ENCODE results near the gene CFAP90. TPM values are rescaled to one million over a fixed set of nuclear protein-coding genes. Genes with fewer than 3 reads are reported as not detected.

CFAP90 gene, protein sequence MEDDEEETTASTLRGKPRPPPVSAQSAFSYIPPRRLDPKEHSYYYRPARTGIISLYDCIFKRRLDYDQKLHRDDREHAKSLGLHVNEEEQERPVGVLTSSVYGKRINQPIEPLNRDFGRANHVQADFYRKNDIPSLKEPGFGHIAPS
- total RNA-seq = not detected

DNA sequence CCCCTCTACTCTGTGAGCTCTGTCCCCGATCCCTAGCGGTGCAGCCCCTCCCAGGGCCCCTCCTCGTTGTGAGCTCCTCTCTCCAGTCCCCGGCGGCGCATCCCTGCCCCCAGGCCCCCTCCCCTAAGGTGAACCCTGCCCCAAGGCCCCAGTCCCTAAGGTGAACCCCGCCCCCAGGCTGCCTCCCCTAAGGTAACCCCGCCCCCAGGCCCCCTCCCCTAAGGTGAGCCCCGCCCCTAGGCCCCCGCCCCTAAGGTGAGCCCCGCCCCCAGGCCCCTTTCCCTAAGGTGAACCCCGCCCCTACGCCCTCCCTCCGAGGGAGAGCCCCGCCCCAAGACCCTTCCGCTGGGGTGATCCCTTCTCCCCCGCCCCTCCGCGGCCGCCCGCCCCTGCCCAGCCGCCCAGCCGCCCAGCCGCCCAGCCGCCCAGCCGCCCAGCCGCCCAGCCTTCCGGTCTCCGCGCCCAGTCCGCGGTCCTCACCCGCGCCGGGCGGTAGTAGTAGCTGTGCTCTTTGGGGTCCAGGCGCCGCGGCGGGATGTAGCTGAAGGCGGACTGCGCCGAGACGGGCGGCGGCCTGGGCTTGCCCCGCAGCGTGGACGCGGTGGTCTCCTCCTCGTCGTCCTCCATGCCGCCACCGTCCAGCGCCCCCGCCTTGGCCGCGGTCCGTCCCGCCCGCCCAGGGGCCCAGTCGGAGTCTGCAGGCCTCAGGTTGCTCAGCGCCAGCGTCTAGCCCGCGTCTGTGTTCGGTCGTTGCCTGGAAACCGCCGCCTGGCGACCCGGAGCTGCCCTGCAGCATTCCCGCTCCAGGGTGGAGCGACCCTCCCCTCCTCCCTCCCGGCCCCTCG lies at the start of gene CFAP90:
Gene CFAP90, minus strand, starts transcription at position 739 of the 845 bp plus-strand sequence. Its CDS starts 112 bp downstream, at position 627.
- DNase-seq (ENCODE audit: low spot score in 2 of 2) (no peak), ATAC-seq (peak; percentile 46 to 51)
- H3K27ac Mint-ChIP-seq = no peak within 1 kb of the TSS
- H3K9me3 Mint-ChIP-seq = peaks cover 5 to 11% of the 10 kb centered on the region in 2 donors
- H3K36me3 Mint-ChIP-seq = peaks cover 0 to 4% of the 10 kb centered on the region in 2 donors

DNA sequence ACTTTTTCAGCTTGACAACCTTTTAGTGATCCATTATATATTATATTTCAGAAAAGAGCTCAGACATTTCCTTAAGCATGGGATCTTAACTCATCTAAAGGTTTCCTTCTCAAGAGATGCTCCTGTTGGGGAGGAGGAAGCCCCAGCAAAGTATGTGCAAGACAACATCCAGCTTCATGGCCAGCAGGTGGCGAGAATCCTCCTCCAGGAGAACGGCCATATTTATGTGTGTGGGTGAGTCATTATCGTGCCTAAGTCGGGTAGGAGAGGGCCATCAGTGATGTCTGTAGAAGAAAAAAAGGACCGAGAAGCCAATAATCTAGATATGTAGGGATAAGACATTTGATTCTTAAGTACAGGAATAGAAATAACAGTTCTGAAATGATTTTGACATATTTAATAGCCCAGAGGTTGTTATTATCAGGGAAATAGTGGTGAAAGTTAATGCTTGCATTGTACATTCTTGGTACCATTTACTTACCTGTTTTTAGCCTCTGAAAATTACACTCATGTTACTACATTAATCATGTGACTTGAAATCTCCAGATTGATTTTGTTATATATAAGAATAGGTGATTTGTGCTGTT lies 46.2 kb upstream of the CFAP90 start:
- Mint-ChIP-seq H3K27ac (no peak overlapping the region), H3K9me3 (no peaks in the 10 kb centered on the region), H3K36me3 (peaks cover 36 to 61% of the 10 kb centered on the region in 2 donors)
- DNase-seq (ENCODE audit: low spot score in 2 of 2) = peak in 1 of 2 donors; percentile 34
- peak in 1 of 2 donors; percentile 49 for ATAC-seq

DNA sequence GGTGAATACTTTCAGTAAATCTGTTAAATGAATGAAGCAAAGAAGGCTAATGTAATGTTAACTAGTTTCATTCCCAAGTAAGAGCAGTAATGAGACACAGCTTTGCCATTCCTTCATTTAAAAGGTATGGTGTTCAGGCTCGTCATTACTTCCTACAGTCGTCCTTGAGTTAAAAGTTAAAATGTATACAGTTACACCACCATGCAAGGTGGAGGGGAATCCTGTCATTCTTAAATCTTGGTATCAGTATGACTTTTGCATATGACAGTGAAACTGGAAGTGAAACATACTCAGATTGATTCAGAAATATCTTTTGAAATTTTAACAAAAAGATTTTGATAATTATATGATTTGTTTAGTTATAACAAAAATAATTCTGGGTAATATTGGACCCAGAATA lies 43.9 kb upstream of the CFAP90 start:
- Mint-ChIP-seq H3K36me3 (peaks cover 31 to 59% of the 10 kb centered on the region in 2 donors), H3K27ac (no peak overlapping the region), H3K9me3 (no peaks in the 10 kb centered on the region)
- no peak for DNase-seq (ENCODE audit: low spot score in 2 of 2)
- peak; percentile 40 to 97 for ATAC-seq

DNA sequence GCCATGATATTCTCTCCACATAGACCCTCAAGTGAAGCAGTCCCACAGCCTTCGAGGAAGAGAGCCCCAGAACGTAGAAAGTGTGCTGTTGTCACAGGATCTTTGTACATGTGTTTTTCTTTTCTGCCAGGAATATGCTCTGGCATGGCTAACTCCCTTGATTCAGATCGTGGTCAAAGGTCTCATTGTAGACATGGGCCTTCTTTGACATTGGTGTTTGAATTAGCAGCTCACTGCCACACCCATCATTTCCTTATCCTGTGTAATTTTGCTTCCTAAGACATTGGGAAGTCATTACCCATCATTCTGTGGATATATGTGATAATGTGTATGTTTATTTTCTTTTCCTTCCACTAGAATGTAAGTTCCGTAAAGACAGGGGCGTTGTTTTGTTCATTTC lies 43.5 kb upstream of the CFAP90 start:
- peak in 1 of 2 donors; percentile 6 for ATAC-seq

DNA sequence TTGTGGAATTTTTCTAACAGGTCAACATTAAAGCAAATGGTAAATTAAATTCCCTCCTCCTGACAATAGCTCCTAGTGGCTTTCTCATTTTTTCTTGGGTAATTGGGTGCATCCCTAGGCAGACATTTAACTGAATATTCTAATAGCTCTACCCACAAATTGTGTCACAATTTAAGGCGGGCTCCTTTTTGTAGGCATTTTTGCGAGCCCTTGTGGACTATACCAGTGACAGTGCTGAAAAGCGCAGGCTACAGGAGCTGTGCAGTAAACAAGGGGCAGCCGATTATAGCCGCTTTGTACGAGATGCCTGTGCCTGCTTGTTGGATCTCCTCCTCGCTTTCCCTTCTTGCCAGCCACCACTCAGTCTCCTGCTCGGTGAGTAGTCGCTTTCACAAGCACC lies 38.0 kb upstream of the CFAP90 start:
- no peaks in the 10 kb centered on the region for H3K9me3 Mint-ChIP-seq
- ATAC-seq (no peak), DNase-seq (ENCODE audit: low spot score in 2 of 2) (no peak)
- peaks cover 7 to 37% of the 10 kb centered on the region in 2 donors for H3K36me3 Mint-ChIP-seq
- no peak overlapping the region for H3K27ac Mint-ChIP-seq

More for the DNA sequence above, 43.5 kb upstream of the CFAP90 start:
- no peak for DNase-seq (ENCODE audit: low spot score in 2 of 2)
- H3K36me3 Mint-ChIP-seq = peaks cover 33 to 63% of the 10 kb centered on the region in 2 donors
- H3K9me3 Mint-ChIP-seq = no peaks in the 10 kb centered on the region
- H3K27ac Mint-ChIP-seq = no peak overlapping the region

DNA sequence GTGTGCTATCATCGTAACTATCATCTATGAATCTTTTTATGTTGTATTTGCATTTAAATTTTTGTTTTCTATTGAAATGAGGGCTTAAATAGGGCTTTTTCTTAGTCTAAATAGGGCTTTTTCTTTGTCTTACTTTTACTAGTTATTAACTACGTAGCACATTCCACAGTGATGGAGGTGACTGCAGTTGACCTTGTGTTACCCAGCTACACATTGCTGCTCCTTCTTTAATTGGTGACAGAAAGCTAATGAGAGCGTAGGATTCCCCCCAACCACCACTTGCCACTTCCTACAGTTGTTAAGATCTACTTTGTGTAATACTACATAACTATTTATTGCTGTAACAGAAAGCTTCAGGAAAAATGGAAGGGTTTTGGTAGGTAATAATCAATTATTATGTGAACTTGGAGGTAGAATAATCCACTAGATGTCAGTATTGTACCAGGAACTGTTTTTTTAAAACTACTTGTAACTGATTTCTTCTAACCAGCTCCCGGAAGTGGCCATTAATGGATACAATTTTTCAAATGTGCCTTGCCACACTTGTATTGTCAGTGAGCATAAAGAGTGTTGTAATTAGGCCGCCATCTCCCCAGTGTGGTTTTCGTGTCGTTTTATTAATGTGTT lies 36.0 kb upstream of the CFAP90 start:
- Mint-ChIP-seq H3K9me3 (no peaks in the 10 kb centered on the region), H3K27ac (no peak overlapping the region), H3K36me3 (peaks cover 7 to 18% of the 10 kb centered on the region in 2 donors)
- no peak for DNase-seq (ENCODE audit: low spot score in 2 of 2)
- ATAC-seq = no peak

DNA sequence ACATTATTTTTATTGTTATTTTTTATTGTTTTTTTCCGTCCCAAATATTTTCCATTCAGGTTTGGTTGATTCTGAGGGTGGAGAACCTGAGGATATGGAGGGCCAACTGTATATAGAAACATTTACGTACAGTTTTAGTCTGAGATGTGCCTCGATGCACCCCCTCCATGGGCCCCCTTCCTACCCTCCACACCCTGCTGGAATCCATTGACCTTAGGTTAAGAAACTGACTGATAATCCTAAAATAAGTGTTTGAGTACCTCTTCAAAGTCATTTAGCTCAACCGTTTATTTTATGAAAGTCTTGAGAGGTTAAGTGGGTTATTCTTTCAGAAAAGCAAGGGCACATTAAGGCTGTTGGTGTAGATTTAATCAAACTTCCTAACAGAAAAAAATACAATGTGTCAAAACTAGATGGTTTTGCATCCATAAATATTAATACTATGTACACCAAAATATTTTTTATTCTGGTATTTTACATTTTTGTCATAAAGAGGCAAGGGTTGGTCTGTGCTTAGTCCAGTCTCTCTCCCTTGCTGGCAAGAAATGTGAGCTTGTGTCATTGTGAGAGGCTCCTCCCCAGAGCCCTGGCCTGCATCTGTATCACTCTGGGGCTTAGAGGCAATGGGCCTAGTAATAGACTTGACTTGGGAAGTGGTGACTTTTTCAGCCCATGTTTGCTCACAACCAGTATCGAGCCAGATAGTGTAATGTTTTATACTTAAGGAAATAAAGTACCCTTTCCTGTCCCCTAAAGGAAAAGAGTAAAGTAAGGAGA lies 33.7 kb upstream of the CFAP90 start:
- Mint-ChIP-seq H3K27ac (peak overlapping the region in 1 of 2 donors; percentile 40), H3K36me3 (peaks cover 18 to 24% of the 10 kb centered on the region in 2 donors), H3K9me3 (no peaks in the 10 kb centered on the region)
- DNase-seq (ENCODE audit: low spot score in 2 of 2) = no peak
- no peak for ATAC-seq

DNA sequence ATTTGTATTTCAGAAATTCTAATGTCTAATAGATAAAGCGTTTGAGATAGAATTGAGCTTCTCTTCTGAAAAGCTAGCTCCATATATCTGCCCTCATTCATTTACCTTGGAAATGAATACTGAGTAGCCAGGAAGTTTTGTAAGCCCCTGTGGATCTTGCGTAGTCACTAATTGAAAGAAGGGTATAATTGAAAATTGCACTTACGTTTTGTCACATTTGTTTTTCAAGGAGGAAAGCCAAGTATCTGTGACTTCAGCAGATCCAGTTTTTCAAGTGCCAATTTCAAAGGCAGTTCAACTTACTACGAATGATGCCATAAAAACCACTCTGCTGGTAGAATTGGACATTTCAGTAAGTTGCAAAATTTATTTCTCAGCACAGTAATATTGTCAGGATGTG lies 32.0 kb upstream of the CFAP90 start:
- peaks cover 12 to 18% of the 10 kb centered on the region in 2 donors for H3K36me3 Mint-ChIP-seq
- H3K27ac Mint-ChIP-seq = no peak overlapping the region
- DNase-seq (ENCODE audit: low spot score in 2 of 2) (no peak), ATAC-seq (no peak)
- no peaks in the 10 kb centered on the region for H3K9me3 Mint-ChIP-seq

DNA sequence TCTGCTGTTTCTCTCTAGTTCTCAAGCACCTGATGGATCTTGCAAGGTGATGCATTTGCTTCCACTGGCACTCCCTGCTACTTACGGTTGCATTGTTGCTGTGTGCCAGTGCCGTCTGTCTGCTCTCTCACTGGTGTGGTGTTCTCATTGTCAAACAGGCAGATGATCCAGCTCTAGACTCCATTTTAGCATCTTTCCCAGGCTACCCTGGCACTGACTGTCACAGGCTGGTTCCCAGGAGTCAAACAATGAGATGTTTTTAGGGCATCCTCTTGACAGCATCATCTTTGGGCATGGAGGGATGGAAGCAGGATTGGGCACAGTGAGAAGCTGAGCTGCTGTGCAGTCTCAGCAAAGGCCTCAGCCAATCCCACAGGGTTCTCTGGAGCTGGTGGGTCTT lies 30.9 kb upstream of the CFAP90 start:
- H3K27ac Mint-ChIP-seq = no peak overlapping the region
- no peak for DNase-seq (ENCODE audit: low spot score in 2 of 2)
- ATAC-seq = no peak
- H3K36me3 Mint-ChIP-seq = peaks cover 17 to 25% of the 10 kb centered on the region in 2 donors
- no peaks in the 10 kb centered on the region for H3K9me3 Mint-ChIP-seq

DNA sequence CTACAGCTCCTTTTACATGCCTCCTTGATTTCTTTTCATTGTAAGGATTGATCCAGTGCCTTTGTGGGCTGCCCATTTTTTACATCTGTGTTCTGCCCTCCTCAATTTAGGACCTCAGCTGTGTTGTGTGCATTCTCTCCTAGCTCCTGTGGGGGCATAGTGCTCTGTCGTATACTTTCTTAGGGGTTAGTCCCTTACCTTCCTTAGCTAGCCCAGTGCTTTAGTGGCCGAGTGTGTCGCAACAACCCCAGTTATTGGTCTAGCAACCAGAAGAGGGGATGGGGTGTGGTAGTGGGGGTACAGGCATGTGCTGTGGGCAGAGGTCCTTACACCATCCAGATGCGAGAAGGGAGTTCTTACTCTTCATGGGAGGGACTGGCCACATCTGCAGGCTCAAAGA lies 30.2 kb upstream of the CFAP90 start:
- ATAC-seq = no peak
- no peak for DNase-seq (ENCODE audit: low spot score in 2 of 2)
- Mint-ChIP-seq H3K36me3 (peaks cover 24 to 32% of the 10 kb centered on the region in 2 donors), H3K27ac (peak overlapping the region in 1 of 2 donors; percentile 46), H3K9me3 (no peaks in the 10 kb centered on the region)

DNA sequence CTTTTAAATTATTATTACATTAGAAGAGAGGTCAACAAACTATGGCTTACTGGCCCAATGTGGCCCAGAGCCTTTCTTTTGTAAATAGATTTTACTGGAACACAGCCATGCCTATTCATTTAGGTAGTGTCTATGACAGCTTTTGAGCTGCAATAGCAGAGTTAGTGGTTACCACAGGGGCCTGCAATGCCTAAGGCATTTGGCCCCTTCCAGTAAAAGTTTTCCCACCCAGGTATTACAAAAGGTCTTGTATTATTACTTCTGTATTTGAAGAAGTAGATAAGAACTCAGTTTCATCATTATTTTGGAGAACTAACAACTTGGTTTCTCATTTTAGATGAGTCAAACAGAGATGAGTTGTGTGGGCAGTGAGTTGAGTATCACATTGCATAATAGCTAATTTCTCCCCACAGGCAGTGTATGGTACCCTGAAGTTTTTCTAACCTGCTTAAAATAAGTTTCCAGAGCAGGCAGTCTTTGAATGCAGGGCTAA lies 27.5 kb upstream of the CFAP90 start:
- H3K36me3 Mint-ChIP-seq = peaks cover 33 to 49% of the 10 kb centered on the region in 2 donors
- DNase-seq (ENCODE audit: low spot score in 2 of 2) = no peak
- peak; percentile 84 to 87 for ATAC-seq
- H3K27ac Mint-ChIP-seq = peak overlapping the region; percentile 50 to 84
- no peaks in the 10 kb centered on the region for H3K9me3 Mint-ChIP-seq

DNA sequence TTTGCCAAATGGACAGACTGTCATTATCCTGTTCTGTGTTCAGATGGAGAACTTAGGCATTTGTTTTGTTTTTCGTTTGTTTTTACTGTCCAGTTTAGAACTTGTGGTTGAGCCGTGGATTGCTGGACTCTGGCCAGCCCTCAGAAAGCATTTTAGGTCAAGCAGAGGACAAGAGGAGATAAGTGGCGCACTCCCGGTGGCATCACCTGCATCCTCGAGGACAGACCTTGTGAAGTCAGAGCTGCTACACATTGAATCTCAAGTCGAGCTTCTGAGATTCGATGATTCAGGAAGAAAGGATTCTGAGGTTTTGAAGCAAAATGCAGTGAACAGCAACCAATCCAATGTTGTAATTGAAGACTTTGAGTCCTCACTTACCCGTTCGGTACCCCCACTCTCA lies 26.9 kb upstream of the CFAP90 start:
- ATAC-seq (peak in 1 of 2 donors; percentile 4), DNase-seq (ENCODE audit: low spot score in 2 of 2) (no peak)
- peak overlapping the region; percentile 50 to 84 for H3K27ac Mint-ChIP-seq
- no peaks in the 10 kb centered on the region for H3K9me3 Mint-ChIP-seq
- H3K36me3 Mint-ChIP-seq = peaks cover 33 to 51% of the 10 kb centered on the region in 2 donors

DNA sequence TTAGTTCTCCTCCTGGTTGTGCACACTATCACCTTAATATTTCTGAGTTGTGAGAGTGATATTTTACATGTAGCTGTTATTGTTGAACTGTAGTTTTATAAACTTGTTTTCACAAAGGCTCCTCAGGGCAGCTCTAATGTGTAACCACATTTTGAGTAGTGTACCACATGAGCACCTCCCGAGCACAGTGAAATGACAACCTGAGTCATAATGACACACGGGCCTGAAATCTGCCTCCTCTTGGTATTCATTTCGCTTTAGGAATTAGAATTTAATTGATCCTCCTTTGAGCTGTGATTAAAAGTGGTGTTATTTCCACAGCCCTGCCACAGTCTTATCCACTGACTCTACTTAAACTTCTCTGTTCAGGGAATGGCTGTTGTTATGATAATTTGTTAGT lies 25.9 kb upstream of the CFAP90 start:
- peak; percentile 70 to 74 for ATAC-seq
- Mint-ChIP-seq H3K9me3 (no peaks in the 10 kb centered on the region), H3K27ac (no peak overlapping the region), H3K36me3 (peaks cover 33 to 55% of the 10 kb centered on the region in 2 donors)
- DNase-seq (ENCODE audit: low spot score in 2 of 2) = no peak

DNA sequence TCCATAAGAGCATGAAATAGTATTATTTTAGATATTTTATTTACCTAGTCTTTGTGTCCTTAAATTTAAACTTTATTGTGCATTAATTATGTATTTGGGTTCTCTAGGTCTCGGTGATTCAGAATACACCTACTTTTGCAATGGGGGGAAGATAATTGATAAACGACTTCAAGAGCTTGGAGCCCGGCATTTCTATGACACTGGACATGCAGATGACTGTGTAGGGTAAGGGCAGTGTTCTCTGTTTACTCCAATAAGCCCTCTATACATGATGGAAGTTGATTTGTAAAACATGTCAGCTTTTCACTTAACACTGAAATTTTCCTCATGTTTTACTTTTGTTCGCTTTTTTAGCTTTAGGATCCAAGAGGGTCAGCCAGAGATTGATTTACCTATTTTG lies 24.2 kb upstream of the CFAP90 start:
- no peak for DNase-seq (ENCODE audit: low spot score in 2 of 2)
- no peak for ATAC-seq
- Mint-ChIP-seq H3K36me3 (peaks cover 27 to 44% of the 10 kb centered on the region in 2 donors), H3K9me3 (no peaks in the 10 kb centered on the region), H3K27ac (no peak overlapping the region)

DNA sequence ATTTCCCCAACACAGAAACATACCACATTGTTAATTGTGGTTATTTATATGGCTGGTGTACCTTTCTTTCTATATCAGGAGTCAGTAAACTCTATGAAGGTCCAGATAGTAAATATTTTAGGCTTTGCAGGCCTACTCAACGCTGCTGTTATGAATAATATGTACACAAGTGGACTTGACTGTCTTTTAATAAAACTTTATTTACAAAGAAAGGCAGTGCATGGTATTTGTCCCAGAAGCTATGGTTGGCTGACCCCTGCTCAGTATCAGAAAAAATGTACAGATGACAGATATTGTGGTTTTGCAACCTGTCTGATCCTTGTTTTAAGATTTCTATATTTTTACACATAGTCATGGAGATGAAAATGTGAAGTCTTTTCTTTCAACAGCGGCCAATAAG lies 23.7 kb upstream of the CFAP90 start:
- no peaks in the 10 kb centered on the region for H3K9me3 Mint-ChIP-seq
- no peak for ATAC-seq
- no peak overlapping the region for H3K27ac Mint-ChIP-seq
- DNase-seq (ENCODE audit: low spot score in 2 of 2) = no peak
- H3K36me3 Mint-ChIP-seq = peaks cover 22 to 44% of the 10 kb centered on the region in 2 donors

DNA sequence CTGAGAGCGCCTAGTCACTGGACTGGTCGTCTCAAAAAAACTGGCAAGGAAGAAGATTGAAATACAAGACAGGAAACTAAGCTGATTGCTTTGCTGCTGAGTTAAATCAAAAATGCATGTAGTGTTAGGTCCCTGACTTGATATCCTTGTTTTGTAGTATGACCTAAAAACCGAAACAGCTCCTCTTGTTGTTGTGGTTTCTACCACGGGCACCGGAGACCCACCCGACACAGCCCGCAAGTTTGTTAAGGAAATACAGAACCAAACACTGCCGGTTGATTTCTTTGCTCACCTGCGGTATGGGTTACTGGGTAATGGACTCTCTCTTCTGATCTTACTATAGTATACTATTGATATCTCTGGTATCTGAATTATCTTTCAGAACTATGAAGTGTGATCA lies 22.3 kb upstream of the CFAP90 start:
- Mint-ChIP-seq H3K36me3 (peaks cover 27 to 44% of the 10 kb centered on the region in 2 donors), H3K9me3 (no peaks in the 10 kb centered on the region), H3K27ac (no peak overlapping the region)
- ATAC-seq (peak in 1 of 2 donors; percentile 25), DNase-seq (ENCODE audit: low spot score in 2 of 2) (no peak)
